Ishikawa (cell line): ENCODE data around the gene SH3RF3.

Source experiments
- CEBPB ChIP-seq: IDR thresholded peaks from 2 replicates; pipeline ENCODE4 v1.6.1; 2012
- CREB1 ChIP-seq: IDR thresholded peaks from 2 replicates; pipeline ENCODE4 v1.6.1; 2012; ENCODE audit warnings: low read depth
- EGR1 ChIP-seq: IDR thresholded peaks from 2 replicates; pipeline ENCODE4 v1.6.1; 2012
- EP300 ChIP-seq: IDR thresholded peaks from 2 replicates; pipeline ENCODE4 v1.6.1; 2012; ENCODE audit warnings: borderline replicate concordance
- FOXM1 ChIP-seq: IDR thresholded peaks from 2 replicates; pipeline ENCODE4 v1.6.1; 2012; ENCODE audit warnings: low read depth, borderline replicate concordance
- MAX ChIP-seq: IDR thresholded peaks from 2 replicates; pipeline ENCODE4 v1.6.1; 2012
- NFIC ChIP-seq: IDR thresholded peaks from 2 replicates; pipeline ENCODE4 v1.6.1; 2012
- RAD21 ChIP-seq: IDR thresholded peaks from 2 replicates; pipeline ENCODE4 v1.6.1; 2012; ENCODE audit warnings: low read depth
- REST ChIP-seq: IDR thresholded peaks from 2 replicates; pipeline ENCODE4 v1.6.1; 2012; ENCODE audit warnings: low read depth, mild to moderate bottlenecking
- TAF1 ChIP-seq: IDR thresholded peaks from 2 replicates; pipeline ENCODE4 v1.6.1; 2012; ENCODE audit warnings: low read depth, mild to moderate bottlenecking
- TCF12 ChIP-seq: IDR thresholded peaks from 2 replicates; pipeline ENCODE4 v1.6.1; 2012; ENCODE audit warnings: low read depth
- TEAD4 ChIP-seq: IDR thresholded peaks from 2 replicates; pipeline ENCODE4 v1.6.1; 2012
- USF1 ChIP-seq: IDR thresholded peaks from 2 replicates; pipeline ENCODE4 v1.6.1; 2012
- YY1 ChIP-seq: IDR thresholded peaks from 2 replicates; pipeline ENCODE4 v1.6.1; 2012; ENCODE audit warnings: low read depth
- ZBTB7A ChIP-seq: IDR thresholded peaks from 2 replicates; pipeline ENCODE4 v1.6.1; 2012; ENCODE audit warnings: low read depth

SH3RF3 gene

GRCh38 chr2:109287838-109288237, 158.8 kb downstream of the SH3RF3 start:
- no peak for TF ChIP-seq MAX
- TF ChIP-seq RAD21 = no peak
- TF ChIP-seq REST = no peak
- no peak for TF ChIP-seq CREB1
- TF ChIP-seq EP300 = no peak
- no peak for TF ChIP-seq TEAD4

GRCh38 chr2:109288544-109289368, 159.8 kb downstream of the SH3RF3 start:
- TF ChIP-seq TCF12 (no peak), EGR1 (no peak), TEAD4 (no peak), ZBTB7A (no peak), EP300 (no peak), REST (no peak), MAX (no peak), FOXM1 (no peak), CEBPB (no peak), NFIC (no peak), USF1 (no peak), YY1 (no peak), RAD21 (no peak), TAF1 (no peak), CREB1 (no peak)

DNA sequence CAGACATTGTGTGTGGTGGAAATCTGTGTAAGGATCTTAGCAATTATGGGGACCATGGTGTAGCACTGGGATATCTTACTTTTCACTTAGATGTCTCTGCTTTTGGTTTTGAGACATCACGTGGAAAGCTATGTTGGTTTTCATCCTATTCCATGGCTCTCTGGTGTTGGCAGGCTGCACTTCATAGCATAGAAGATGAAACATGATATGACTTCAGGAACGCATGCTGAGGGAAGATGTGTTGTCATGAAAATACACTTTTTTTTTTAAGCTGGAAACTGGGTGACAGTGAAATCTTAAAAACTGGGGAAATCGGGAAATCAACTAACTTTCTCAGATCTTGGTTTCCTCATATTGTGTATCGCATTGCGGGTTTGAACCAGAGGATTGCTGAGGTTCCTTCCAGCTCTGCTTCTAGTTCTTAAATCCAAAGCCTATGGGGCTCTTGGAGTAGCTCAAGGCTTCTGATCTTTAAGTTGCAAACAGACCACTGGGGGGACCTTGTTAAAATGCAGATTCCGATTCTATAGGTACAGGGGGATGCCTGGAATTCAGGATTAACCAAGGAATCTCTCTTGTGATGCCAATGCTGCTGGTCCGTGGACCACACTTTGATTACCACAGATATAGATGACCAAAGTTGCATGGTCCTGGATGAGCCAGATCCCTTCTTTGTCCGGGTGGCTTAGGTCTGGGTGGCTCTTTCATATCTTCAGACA, 160.7 kb downstream of the SH3RF3 start:
- TF ChIP-seq REST (no peak), CEBPB (no peak)

- no peak for TF ChIP-seq CEBPB
- TF ChIP-seq EGR1 = no peak
- TF ChIP-seq MAX = no peak
- TF ChIP-seq ZBTB7A = no peak
- TF ChIP-seq TAF1 = no peak
- TF ChIP-seq USF1 = no peak
- no peak for TF ChIP-seq TCF12
- no peak for TF ChIP-seq RAD21
- TF ChIP-seq NFIC = no peak
- TF ChIP-seq CREB1 = no peak
- no peak for TF ChIP-seq YY1
- TF ChIP-seq TEAD4 = no peak
- TF ChIP-seq EP300 = no peak
- TF ChIP-seq REST = no peak
- TF ChIP-seq FOXM1 = no peak
These were observed 162.1 kb downstream of the SH3RF3 start for GRCh38 chr2:109290887-109291643.
